Measurements from ENCODE around the gene HAL.
"Not testable (repeated sequence)": the region's sequence is repeated elsewhere in the genome, so short reads cannot be mapped to it uniquely, and the experiment has no call there.

The HAL gene

GRCh38 chr12:95977764-95978305 lies 18.3 kb downstream of the HAL start:
- no peak for DNase-seq (ENCODE audit: low spot score)

DNA sequence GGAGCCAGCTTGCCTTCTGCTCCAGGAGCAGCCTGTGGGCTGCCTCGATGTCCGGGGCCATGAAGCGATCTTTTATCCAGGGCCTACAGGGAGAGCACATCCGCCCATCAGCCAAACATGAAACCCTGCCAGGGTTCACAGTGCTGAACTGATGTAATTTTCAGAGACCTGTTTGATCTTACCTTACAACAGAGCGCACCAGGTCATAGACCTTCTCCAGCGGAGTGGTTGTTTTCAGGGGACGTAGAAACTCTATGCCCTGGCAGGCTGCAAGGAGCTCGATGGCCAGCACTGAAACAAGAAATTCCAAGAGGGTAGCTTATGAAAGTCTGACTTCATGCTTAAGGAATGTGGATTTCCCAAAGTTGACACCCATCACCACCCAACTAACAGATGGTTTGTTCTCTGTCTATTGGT lies 19.7 kb downstream of the HAL start:
- no peak for DNase-seq (ENCODE audit: low spot score)

GRCh38 chr12:95975491-95975890 lies 20.7 kb downstream of the HAL start:
- no peak for DNase-seq (ENCODE audit: low spot score)

DNA sequence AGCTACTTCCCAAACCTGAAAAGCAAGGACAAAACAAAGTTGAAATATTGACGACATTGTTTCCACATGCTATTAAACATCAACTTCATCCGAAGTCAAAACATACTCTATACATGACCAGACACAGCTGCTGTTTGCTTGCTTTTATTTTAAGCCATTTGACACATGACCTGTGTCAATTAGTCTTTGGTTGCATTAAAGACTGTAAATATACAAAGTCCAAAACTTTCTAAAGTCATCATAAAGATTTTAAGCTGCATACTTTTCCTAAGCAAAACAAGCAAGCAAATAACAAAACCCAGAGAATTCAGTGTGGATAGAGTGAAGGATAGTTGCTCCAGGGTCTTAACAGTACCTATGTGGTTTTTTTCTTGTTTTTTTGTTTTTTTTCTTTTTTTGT lies 21.8 kb downstream of the HAL start:
- DNase-seq (ENCODE audit: low spot score) = no peak

- DNase-seq (ENCODE audit: low spot score) = no peak
These were observed 23.2 kb downstream of the HAL start for GRCh38 chr12:95972832-95973456.

DNA sequence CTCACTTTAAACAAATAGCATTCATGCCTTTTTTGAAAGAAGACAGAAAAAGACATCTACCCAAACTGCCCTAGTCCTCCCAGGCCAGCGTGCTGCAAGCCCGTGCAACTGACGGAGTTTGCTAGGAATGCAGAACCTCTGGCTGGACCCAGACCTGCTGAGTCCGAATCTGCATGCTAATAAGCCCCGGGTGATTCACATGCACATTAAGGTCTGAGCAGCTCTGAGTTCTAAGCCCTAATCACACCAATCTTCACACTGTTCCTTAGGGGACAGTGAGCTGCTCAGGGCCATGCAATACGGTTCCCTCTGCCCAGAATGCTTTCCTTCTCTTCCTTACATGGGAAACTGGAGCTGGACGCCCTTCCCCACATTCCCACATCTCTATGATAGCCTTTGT lies 25.2 kb downstream of the HAL start:
- no peak for DNase-seq (ENCODE audit: low spot score)

DNA sequence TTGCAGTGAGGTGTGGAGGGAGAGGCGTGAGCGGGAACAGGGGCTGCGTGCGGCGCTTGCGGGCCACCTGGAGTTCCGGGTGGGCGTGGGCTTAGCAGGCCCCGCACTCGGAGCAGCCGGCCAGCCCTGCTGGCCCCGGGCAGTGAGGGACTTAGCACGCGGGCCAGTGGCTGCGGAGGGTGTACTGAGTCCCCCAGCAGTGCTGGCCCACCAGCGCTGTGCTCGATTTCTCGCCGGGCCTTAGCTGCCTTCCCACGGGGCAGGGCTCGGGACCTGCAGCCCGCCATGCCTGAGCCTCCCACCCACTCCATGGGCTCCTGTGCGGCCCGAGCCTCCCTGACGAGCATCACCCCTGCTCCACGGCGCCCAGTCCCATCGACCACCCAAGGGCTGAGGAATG lies 27.0 kb downstream of the HAL start:
- DNase-seq (ENCODE audit: low spot score) = not testable (repeated sequence)

- DNase-seq (ENCODE audit: low spot score) = no peak
These were observed 28.8 kb downstream of the HAL start for GRCh38 chr12:95967301-95967700.

DNA sequence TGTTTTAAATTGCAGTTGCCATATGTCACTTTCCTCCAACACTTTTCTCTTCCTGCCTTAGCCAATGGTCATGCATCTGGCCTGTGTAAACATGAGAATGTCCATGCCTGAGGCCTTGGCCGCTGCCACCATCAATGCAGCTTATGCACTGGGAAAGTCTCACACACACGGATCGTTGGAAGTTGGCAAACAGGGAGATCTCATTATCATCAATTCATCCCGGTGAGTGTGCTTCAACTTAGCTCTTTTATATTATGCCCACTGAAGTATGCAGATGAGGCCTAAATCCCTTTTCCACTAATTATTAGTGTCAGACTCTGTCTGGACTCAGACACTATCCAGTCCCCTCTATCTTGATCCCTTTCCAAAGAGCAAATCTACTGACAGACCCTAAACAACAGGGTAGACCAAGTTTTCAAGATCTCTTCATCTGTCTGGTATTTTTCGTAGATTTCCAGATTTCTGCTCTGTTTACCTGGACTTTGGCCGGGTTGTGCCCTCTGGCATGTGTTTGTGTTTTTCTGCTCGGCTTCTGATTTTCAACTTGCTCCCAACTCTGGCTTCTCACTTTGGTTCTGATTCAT lies 29.8 kb downstream of the HAL start:
- no peak for DNase-seq (ENCODE audit: low spot score)

GRCh38 chr12:95963096-95963495 lies 33.0 kb downstream of the HAL start:
- no peak for DNase-seq (ENCODE audit: low spot score)

- DNase-seq (ENCODE audit: low spot score) = no peak
These were observed 33.9 kb downstream of the HAL start for GRCh38 chr12:95962222-95962621.

DNA sequence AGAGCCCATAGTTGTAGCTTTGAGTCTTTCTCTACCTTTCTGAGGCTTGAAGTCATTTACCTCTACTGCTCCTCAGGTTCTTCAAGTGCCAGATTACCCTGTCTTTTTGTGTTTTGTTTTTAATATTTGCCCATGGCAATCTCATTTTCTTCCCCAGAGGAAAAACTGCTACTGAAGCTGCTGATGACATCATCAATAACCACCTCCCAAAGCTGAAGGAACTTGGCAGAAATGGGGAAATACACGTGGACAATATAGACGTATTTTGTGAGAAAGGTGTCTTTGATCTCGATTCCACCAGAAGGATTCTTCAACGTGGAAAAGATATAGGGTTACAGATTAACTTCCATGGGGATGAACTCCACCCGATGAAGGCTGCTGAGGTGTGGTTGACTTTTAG lies 35.9 kb downstream of the HAL start:
- DNase-seq (ENCODE audit: low spot score) = no peak

DNA sequence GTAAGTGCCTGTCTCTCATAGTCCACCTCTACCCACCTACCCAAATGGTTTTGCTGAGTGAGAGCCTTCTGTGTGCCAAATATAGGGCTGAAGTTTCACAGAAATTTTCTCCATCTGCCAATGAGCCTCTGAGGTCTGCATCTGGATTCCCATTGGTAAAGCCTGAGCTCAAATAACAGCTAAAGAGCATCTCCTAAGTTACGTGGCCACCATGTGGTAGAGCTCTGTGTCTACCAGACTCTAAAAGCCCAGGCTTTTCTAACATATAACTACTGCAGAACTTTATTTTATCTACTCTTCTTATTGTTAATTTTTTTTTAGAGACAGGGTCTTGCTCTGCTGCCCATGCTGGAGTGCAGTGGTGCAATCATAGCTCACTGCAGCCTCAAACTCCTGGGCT lies 37.0 kb downstream of the HAL start:
- peak; percentile 26 for DNase-seq (ENCODE audit: low spot score)

DNA sequence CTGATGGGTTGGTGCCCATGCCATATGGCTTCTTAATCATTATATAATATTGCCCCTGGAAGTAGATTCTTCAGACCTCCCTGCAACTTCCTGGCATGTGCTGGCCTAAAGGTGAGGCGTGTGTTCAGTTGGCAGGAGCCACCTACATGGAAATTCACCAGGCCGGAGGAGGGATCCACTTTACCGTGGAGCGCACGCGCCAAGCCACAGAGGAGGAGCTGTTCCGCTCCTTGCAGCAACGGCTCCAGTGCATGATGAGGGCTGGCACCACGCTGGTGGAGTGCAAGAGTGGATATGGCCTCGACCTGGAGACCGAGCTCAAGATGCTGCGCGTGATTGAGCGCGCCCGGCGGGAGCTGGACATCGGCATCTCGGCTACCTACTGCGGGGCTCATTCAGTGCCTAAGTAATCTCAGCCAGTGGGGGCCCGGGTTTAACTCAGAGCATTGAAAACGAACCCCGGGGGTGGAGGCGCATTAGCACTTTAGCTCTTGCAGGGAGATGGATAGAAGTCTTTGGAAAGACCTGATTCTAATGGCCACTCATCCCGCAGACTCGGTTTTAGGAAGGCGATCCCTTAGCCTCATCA lies 39.5 kb downstream of the HAL start:
- DNase-seq (ENCODE audit: low spot score) = no peak

- no peak for DNase-seq (ENCODE audit: low spot score)
These were observed 40.5 kb downstream of the HAL start for GRCh38 chr12:95955549-95956159.

GRCh38 chr12:95953000-95953399 lies 43.1 kb downstream of the HAL start:
- DNase-seq (ENCODE audit: low spot score) = no peak

- DNase-seq (ENCODE audit: low spot score) = no peak
These were observed 44.6 kb downstream of the HAL start for GRCh38 chr12:95951515-95951914.

DNA sequence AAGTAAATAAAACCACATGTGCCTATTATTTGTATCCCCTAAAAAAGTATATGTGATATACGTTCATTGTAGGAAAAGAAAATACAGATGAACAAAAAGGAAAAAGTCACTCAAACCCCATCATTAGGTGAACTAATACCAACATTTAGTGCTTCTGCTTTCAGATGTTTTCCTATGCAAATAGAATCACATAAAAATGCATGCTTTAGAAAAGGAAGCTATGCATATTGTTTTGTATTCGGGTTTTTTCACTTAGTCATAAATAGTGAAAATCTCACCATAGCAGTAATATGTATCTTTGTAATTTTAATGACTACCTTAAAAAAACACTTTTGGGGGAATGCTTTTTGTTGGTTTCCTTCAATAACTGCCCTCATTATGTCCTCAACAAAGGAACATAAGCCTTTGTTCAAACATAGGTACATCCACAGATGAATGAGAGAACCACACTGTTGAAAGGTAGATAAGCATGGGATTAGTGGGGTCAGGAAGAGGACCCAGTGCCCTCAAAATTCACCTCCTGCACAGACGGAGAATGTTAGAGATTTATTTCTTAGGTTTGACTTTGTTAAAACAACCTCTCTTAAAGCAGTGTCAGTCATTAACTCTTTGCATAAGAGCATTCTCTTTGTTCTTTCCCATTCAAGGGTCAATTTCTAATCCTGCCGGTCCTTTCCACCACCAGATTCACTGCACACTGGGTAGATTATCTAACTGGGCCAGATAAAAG lies 46.5 kb downstream of the HAL start:
- DNase-seq (ENCODE audit: low spot score) = no peak

DNA sequence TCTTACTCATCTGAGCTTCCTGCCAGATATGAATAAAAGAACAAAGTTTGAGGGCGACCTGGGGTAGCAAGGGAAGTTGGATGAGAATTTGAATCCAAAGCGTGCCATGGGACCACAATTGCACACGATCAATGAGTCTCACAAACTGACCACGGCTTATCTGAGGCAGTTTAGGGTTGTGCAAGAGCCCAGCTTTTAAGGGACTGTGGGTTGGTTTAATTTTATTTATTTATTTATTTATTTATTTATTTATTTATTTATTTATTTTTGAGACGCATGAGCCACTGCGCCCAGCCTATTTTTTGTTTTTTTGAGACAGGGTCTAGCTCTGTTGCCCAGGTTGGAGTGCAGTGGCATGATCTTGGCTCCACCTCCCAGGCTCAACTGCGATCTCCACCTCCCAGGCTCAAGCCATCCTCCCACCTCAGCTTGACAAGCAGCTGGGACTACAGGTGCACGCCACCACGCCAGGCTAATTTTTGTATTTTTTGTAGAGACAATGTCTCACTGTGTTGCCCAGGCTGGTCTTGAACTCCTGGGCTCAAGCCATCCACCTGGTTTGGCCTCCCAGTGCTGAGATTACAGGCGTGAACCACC lies 51.9 kb downstream of the HAL start:
- DNase-seq (ENCODE audit: low spot score) = no peak

- peak; percentile 67 for DNase-seq (ENCODE audit: low spot score)
These were observed 52.8 kb downstream of the HAL start, which contains the start of gene AMDHD1 for GRCh38 chr12:95943330-95943842. TSS of gene AMDHD1 (plus strand) at chr12:95943331. CDS start at chr12:95943399, 68 bp downstream.

DNA sequence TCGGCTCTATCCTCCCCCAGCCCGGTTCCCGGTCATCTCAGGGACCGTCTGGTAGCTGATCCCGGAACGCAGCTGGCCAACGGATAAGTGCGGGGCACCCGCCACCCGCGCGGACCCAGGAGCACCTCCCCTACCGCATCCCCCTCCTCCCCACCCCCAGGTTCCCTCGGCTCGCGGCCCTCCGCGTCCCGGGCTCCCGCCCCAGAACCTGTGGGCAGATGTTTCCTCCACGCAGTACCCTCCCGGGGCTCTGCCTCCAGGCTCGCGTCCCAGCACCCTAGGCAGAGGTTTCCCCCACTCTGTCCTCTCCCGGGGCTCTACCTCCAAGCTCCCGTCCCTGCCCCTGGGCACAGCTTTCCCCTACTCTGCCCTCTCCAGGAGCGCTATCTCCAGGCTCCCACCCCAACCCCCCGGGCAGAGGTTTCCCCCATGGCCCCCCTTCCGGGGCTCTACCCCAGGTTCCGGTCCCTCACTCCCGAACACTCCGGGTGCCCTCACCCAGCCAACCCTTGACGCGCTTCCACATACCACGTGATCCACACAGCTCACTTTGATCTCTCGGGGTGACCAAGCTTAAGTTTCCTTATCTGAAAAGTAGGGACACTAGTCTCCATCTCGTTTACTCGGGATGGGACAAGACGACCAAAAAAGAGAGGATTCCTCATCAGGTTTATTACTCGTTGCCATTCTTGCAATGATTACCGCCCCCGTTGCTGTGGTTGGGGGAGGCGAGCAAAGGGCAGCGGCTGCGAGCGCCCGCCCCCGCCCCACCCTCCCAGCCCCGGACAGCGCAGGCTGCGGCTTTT lies 53.4 kb downstream of the HAL start, which contains the start of gene CCDC38:
Gene CCDC38, minus strand, starts transcription at position 91 of the 806 bp plus-strand sequence. CDS start 6,105 bp downstream, outside the sequence.
- peak; percentile 83 for DNase-seq (ENCODE audit: low spot score)
